Heart left ventricle (tissue), 16 donors: Measurements from ENCODE around the gene NECTIN2. TPM values are rescaled to one million over a fixed set of nuclear protein-coding genes. Genes with fewer than 3 reads are reported as not detected.

ENCODE experiments used
- ATAC-seq, 4 donors: fragments of 200-7000 bp; cut with Tn5 transposase; one replicate each; pipeline ENCODE4 v1.9.1; 2020 to 2022; ENCODE audit warnings: moderate library complexity in 4 of 4, mild to moderate bottlenecking in 3 of 4, moderate number of reproducible peaks in 1 of 4
- DNase-seq, 5 donors: peaks; one replicate each; pipeline ENCODE4 v3.0.0-alpha.2; 2020
- H3K27ac ChIP-seq, 12 donors: fragments of 200-600 bp; sonication (generic) in 4 of 12; one replicate each; pipeline versions ENCODE4 v1.5.0 to v1.8.0; 2016 to 2022; ENCODE audit warnings: mild to moderate bottlenecking in 2 of 12
- H3K27me3 ChIP-seq, 9 donors: fragments of 200-600 bp; sonication (generic) in 2 of 9; one replicate each; pipeline versions ENCODE4 v1.5.1 to v1.8.0; 2016 to 2022; ENCODE audit warnings: mild to moderate bottlenecking in 3 of 9
- H3K36me3 ChIP-seq, 9 donors: fragments of 200-600 bp; sonication (generic) in 2 of 9; one replicate each; pipeline versions ENCODE4 v1.5.0 to v1.8.0; 2018 to 2022; ENCODE audit warnings: mild to moderate bottlenecking in 2 of 9
- H3K4me1 ChIP-seq, 12 donors: fragments of 200-600 bp; sonication (generic) in 4 of 12; one replicate each; pipeline versions ENCODE4 v1.5.0 to v1.8.0; 2016 to 2022; ENCODE audit warnings: mild to moderate bottlenecking in 3 of 12
- H3K4me3 ChIP-seq, 12 donors: fragments of 200-600 bp; sonication (generic) in 4 of 12; one replicate each; pipeline versions ENCODE4 v1.5.0 to v1.8.0; 2017 to 2022; ENCODE audit warnings: mild to moderate bottlenecking in 9 of 12, moderate library complexity in 4 of 12
- H3K9me3 ChIP-seq, 12 donors: fragments of 200-600 bp; sonication (generic) in 4 of 12; one replicate each; pipeline versions ENCODE4 v1.5.0 to v1.8.0; 2016 to 2022; ENCODE audit warnings: mild to moderate bottlenecking in 1 of 12
- POLR2A ChIP-seq, 2 donors: fragments of 450-650 bp; IDR thresholded peaks; one replicate each; pipeline ENCODE4 v1.6.1; 2017; ENCODE audit warnings: antibody characterized with exemption in 2 of 2, mild to moderate bottlenecking in 2 of 2, moderate library complexity in 2 of 2
- WGBS, 4 donors: extraction: QIAGEN DNeasy Blood & Tissue Kit in 2 of 4; methylation state at CpG; one replicate each; pipeline versions ENCODE4 v1.1.5 to v1.1.7; 2013 to 2018; 5-methylcytosine and 5-hydroxymethylcytosine counted together
- intact Hi-C, 10 donors: fragments of 100-400 bp; cut with DNase I; formaldehyde crosslinking; loops; one replicate each; pipeline versions ENCODE4 v1.11.1 to v1.14.2; 2022
- long read RNA-seq, 3 donors: library from polyadenylated mRNA; unstranded; transcript quantifications; one replicate each; pipeline ENCODE4 v2.0.0, GENCODE V29; 2020 to 2021
- polyA plus RNA-seq, 2 donors: library from polyadenylated mRNA; stranded (reverse); fragments of 200-250 nt; gene quantifications; one replicate each; pipeline ENCODE4 v1.2.3, GENCODE V29; 2013
- total RNA-seq, 9 donors: library from RNA; depleted of rRNA in 2 of 9; stranded (reverse); fragments of >200 nt in 2 of 9; fragmentation: NEBNext Ultra II Directional in 3 of 9; extraction: Animal tissue kit (Norgen Biotek cat#: 25700) in 3 of 9; gene quantifications; one replicate each; pipeline versions ENCODE4 v1.1.0 to v1.2.4, GENCODE V29; 2016 to 2023
- TF ChIP-seq, protein P1 (sequence below), 12 donors: fragments of 200-600 bp; sonication (generic) in 4 of 12; IDR thresholded peaks; one replicate each; pipeline versions ENCODE4 v1.5.0 to v1.8.0; 2018 to 2022; ENCODE audit warnings: antibody characterized with exemption in 12 of 12, mild to moderate bottlenecking in 5 of 12
- donor health status: ischemic (EF 13 %, LVEDD 7.1; RV severe dilation, severe dysfunction).
- donor health status: healthy with polysubstance abuse.
- donor health status: DM: no; HTN: yes; CAD: no.
- donor health status: DM: no; HTN: no; CAD: no.
- donor health status: ischemic (EF 25% LVEDD 6.9; RV normal size, moderate dysfunction).
- donor health status: ischemic (EF 25% LVEDD 5.7; RV mildly dilated, moderate dysfunction).
- donor health status: healthy.
- donor health status: DM: yes; HTN: yes; CAD: no.
- donor health status: ischemic (EF 35%, LVEDD 5.7; RV mildly dilated, moderate dysfunction).
- donor health status: nonischemic (EF 11% LVEDD 7.7; RV severe dilation, severe dysfunction).
- donor health status: DM: yes; HTN: yes; CAD: no.
- donor health status: PGD.
- donor health status: ischemic (EF 29% LVEDD 5.4; RV normal size, mild dysfunction).
- donor health status: nonischemic (EF 23%, LVEDD 6.1; RV moderate dilation, normal function).

The NECTIN2 gene
- total RNA-seq (10 to 100 TPM; 37.0 to 99.6 (median 57.6) TPM), polyA plus RNA-seq (10 to 100 TPM; 40.9 to 96.5 TPM)
- long read RNA-seq, donor 1, transcript NECTIN2-202 (6 exons, 2,112 nt), result major isoform, 97 of 116 reads
- long read RNA-seq, donor 1, partial matches to known transcripts, result 16 of 116 reads
- long read RNA-seq, donor 1, other reads (novel, unspliced or antisense), result 2 of 116 reads
- long read RNA-seq, donor 2, transcript NECTIN2-202 (6 exons, 2,112 nt), result major isoform, 224 of 250 reads
- long read RNA-seq, donor 2, partial matches to known transcripts, result 16 of 250 reads
- long read RNA-seq, donor 2, other reads (novel, unspliced or antisense), result 8 of 250 reads
- long read RNA-seq, donor 3, transcript NECTIN2-202 (6 exons, 2,112 nt), result major isoform, 155 of 173 reads
- long read RNA-seq, donor 3, partial matches to known transcripts, result 14 of 173 reads
- long read RNA-seq, donor 3, other reads (novel, unspliced or antisense), result 4 of 173 reads

DNA sequence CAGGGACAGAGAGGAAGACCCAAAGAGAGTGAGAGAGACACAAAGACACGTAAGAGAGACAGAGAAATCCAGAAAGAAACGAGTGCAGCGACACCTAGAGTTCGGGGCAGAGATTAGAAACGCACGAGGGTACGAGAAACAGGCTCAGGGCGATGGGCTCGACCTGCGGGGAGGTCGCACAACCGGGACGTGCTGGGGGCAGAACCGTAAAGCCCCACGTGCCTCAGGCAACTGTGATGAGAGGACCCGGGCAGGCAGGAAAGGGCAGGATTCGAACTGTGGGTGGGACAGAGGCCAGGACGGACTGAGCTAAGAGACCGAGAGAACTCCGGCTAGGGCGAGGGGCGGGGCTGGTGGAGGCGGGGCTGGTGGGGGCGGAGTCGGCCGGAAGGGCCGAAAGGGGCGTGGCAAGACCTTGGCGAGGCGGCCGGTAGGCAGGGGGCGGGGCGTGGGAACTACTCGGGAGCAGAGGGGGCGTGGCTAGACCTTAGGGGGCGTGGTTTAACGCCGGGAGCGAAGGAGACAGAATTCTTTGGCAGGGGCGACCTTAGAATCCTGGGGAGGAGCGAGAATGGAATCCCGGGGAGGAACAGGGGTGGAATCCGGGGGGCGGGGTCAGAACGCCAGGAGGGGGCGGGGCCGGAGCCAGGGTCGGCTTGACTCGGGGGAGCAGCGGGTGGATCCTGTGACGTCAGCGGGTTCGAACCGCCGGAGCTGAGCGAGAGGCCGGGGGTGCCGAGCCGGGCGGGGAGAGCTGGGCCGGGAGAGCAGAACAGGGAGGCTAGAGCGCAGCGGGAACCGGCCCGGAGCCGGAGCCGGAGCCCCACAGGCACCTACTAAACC is at the start of gene NECTIN2:
NECTIN2 (plus strand) TSS at position 686 of the 843 bp plus-strand sequence. CDS start 229 bp downstream, outside the sequence.
- intact Hi-C loops, result loop anchor here (1.0 to 10.0 kb wide), 14 partner anchors 37 to 161 kb away; partner anchors contain the start of genes TOMM40 (in 5 of the 10) and BCAM (in 4 of the 10)
- TF ChIP-seq, protein P1, sequence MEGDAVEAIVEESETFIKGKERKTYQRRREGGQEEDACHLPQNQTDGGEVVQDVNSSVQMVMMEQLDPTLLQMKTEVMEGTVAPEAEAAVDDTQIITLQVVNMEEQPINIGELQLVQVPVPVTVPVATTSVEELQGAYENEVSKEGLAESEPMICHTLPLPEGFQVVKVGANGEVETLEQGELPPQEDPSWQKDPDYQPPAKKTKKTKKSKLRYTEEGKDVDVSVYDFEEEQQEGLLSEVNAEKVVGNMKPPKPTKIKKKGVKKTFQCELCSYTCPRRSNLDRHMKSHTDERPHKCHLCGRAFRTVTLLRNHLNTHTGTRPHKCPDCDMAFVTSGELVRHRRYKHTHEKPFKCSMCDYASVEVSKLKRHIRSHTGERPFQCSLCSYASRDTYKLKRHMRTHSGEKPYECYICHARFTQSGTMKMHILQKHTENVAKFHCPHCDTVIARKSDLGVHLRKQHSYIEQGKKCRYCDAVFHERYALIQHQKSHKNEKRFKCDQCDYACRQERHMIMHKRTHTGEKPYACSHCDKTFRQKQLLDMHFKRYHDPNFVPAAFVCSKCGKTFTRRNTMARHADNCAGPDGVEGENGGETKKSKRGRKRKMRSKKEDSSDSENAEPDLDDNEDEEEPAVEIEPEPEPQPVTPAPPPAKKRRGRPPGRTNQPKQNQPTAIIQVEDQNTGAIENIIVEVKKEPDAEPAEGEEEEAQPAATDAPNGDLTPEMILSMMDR (IDR thresholded peaks at IDR 0.05), result peak; percentile 39 to 86 (median 66)
- TF ChIP-seq POLR2A (IDR thresholded peaks at IDR 0.05), result peak; percentile 67 to 92
- peaks cover 15 to 56% (median 39%) of the 10 kb centered on the region in 12 donors for H3K4me1 ChIP-seq
- no peaks in the 10 kb centered on the region for H3K9me3 ChIP-seq
- no peaks in the 10 kb centered on the region for H3K27me3 ChIP-seq
- WGBS, 4 donors, result 1% methylated on average over 45 to 67 of the region's 67 CpGs
- peak within 1 kb of the TSS; percentile 94 to 100 (median 98) for H3K27ac ChIP-seq
- ATAC-seq, result peak; percentile 83 to 86 (median 86)
- H3K4me3 ChIP-seq, result peak within 1 kb of the TSS; percentile 86 to 100 (median 99)
- no peaks in the 10 kb centered on the region for H3K36me3 ChIP-seq
- peak; percentile 99 to 100 (median 100) for DNase-seq

DNA sequence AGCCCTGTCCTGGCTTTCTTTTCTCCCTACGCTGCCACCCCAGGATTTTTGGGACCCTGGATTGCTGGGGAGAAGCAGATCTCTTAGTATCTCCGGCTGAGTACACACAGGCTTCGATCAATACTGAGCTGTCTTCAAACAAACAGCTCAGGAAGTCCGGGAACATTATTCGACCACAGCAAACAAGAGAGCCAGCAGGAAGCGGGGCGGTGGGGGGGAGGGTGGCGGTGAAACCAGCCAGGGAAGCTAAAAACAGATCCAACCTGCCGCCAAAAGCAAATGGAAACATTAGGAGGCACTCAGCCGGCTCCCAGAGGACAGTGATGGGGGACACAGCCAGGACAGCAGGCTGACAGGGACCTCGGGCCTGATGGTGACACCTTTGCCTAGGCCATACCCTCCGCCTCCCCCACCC is 49.4 kb upstream of the NECTIN2 start:
- H3K36me3 ChIP-seq, result no peaks in the 10 kb centered on the region
- peak overlapping the region; percentile 73 to 91 (median 81) for H3K27ac ChIP-seq
- H3K27me3 ChIP-seq, result no peaks in the 10 kb centered on the region
- TF ChIP-seq, protein P1 (IDR thresholded peaks at IDR 0.05), result no peak
- no peak for TF ChIP-seq POLR2A (IDR thresholded peaks at IDR 0.05)
- H3K4me1 ChIP-seq, result peaks cover 0 to 23% (median 14%) of the 10 kb centered on the region in 12 donors
- WGBS, 4 donors, result 10 to 16% (median 14%) methylated on average over 12 of the region's 12 CpGs
- DNase-seq (peak in 4 of 5 donors; percentile 70 to 79 (median 74)), ATAC-seq (peak; percentile 76 to 86 (median 82))
- no peak overlapping the region for H3K4me3 ChIP-seq
- intact Hi-C loops, result loop anchor here in 1 of 10 donors (2.0 kb wide), 1 partner anchor 48 kb away; no protein-coding TSS in a partner anchor
- H3K9me3 ChIP-seq, result no peaks in the 10 kb centered on the region

DNA sequence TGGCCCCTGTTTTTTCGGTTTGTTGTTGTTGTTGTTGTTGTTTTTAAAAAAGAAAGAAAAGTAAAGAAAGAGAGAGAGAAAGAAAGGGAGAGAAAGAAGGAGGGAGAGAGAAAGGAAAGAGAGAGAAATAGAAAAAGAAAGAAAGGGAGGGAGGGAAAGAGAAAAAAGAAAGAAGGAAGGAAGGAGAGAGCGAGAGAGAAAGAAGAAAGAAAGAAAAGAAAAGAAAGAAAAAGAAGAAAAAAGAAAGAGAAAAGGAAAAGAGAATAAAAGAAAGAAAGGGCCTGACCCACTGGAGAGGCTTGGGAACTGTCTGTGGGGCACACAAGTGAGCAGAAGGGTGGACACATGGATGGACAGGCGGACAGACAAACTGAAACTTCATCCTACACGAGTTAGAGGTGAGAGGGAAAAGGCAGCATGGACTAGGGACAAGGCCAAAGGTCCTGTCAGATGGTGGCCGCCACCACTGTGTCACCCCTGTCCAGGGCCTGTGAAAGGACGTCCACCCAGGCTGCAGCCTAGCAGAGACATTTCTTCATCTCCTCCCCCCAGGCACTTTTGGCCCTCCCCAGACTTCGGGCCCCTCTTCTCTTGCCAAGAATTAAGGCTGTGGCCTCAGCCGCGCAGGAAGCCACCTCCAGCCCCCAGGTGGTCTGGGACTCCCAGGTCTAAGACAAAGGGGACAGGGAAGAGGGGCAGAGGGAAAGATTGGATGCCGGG is 46.3 kb upstream of the NECTIN2 start:
- DNase-seq (no peak), ATAC-seq (no peak)
- H3K36me3 ChIP-seq, result no peaks in the 10 kb centered on the region
- H3K9me3 ChIP-seq, result no peaks in the 10 kb centered on the region
- TF ChIP-seq, protein P1 (IDR thresholded peaks at IDR 0.05), result no peak
- no peak for TF ChIP-seq POLR2A (IDR thresholded peaks at IDR 0.05)
- H3K27ac ChIP-seq, result no peak overlapping the region
- 69 to 76% (median 73%) methylated on average over 10 of the region's 10 CpGs for WGBS, 4 donors
- peaks cover 0 to 23% (median 14%) of the 10 kb centered on the region in 12 donors for H3K4me1 ChIP-seq
- intact Hi-C loops, result loop anchor here in 8 of 10 donors (1.0 to 5.0 kb wide), 4 partner anchors 45 to 153 kb away; no protein-coding TSS in a partner anchor
- H3K27me3 ChIP-seq, result no peaks in the 10 kb centered on the region
- no peak overlapping the region for H3K4me3 ChIP-seq
